ENCODE data around the gene PRKG1. TPM values are rescaled to one million over a fixed set of nuclear protein-coding genes. Genes with fewer than 3 reads are reported as not detected.
"Not testable (repeated sequence)": the region's sequence is repeated elsewhere in the genome, so short reads cannot be mapped to it uniquely, and the experiment has no call there.

Gene PRKG1
- polyA plus RNA-seq, 4 donors: 12.7 to 21.2 (median 15.0) TPM

DNA sequence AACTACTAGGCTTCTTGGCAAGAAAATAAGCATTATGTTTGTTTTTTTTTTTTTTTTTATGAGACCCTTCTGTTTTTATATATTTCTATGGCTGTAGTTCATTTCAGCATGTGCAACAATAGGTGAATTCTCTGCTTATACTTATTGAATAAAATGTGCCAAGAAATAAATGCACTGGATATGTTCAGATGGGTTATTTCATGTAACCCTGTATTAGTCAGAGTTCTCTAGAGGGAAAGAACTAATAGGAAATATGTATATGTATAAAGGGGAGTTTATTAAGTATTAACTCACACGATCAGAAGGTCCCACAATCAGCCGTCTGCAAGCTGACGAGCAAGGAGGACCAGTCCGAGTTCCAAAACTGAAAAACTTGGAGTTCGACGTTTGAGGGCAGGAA, 332.3 kb downstream of the PRKG1 start:
- no peak for DNase-seq (ENCODE audit: low read depth in 4 of 4, low spot score in 3 of 4)

- DNase-seq (ENCODE audit: low read depth in 4 of 4, low spot score in 3 of 4): no peak
Observed at GRCh38 chr10:51416494-51416893, 342.2 kb downstream of the PRKG1 start.

GRCh38 chr10:51419196-51420093, 345.2 kb downstream of the PRKG1 start:
- DNase-seq (ENCODE audit: low read depth in 4 of 4, low spot score in 3 of 4): no peak

DNA sequence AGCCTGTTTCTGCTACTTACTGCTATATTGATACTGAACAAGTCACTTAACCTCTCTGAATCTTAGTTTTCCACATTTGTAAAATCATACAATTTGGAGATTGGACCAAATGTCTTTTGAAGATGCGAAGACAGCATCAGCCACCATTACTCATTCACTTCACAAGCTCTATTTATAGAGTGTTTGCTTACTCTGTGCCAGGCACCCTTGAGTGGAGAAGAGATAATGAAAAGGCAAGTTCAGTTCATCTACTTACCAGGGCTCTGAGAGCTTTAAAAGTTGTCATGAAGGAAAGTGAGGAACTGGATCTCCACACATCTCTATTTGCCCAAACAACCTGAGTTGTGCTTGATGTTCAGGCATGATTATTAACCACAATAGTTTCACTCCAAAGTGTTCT, 347.6 kb downstream of the PRKG1 start:
- no peak for DNase-seq (ENCODE audit: low read depth in 4 of 4, low spot score in 3 of 4)

- DNase-seq (ENCODE audit: low read depth in 4 of 4, low spot score in 3 of 4): peak; percentile 38 to 51 (median 44)
Observed at GRCh38 chr10:51422311-51423120, 348.2 kb downstream of the PRKG1 start.

- no peak for DNase-seq (ENCODE audit: low read depth in 4 of 4, low spot score in 3 of 4)
Observed at GRCh38 chr10:51423121-51423452, 348.8 kb downstream of the PRKG1 start.

DNA sequence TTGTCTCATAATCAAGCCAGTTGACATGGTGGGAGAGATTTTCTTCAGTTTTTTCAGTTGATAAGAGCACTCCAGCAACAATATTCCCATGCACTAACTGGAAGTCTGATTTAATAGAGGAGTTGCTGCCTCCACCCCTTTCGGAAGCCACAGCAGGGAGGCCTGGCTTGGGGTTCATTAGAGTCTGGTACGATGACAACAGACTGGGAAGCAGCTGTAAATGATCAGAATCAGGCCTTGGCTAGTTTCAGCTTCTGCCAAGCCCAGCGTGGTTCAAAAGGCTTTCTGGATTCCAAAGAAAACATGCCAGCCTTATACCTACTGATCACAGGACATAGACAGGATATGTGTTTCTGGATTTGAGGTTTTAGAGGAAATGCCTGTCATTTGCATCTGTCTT, 351.1 kb downstream of the PRKG1 start:
- DNase-seq (ENCODE audit: low read depth in 4 of 4, low spot score in 3 of 4): no peak

GRCh38 chr10:51427758-51428157, 353.5 kb downstream of the PRKG1 start:
- no peak for DNase-seq (ENCODE audit: low read depth in 4 of 4, low spot score in 3 of 4)

DNA sequence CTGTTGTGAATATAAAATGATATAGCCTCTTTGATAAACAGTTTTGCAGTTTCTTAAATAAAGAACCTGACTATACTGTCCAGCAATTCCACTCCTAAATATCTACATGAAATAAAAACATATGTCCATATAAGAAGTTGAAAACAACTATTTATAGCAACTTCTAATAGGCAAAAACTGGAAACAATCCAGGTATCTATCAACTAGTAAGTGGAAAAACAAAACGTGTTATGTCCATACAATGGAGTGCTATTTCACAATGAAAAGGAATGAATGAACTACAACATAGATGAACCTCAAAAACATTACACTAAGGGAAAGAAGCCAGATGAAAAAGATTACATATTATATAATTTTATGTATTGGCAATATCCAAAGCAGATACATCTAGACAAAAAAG, 356.2 kb downstream of the PRKG1 start:
- no peak for DNase-seq (ENCODE audit: low read depth in 4 of 4, low spot score in 3 of 4)

DNA sequence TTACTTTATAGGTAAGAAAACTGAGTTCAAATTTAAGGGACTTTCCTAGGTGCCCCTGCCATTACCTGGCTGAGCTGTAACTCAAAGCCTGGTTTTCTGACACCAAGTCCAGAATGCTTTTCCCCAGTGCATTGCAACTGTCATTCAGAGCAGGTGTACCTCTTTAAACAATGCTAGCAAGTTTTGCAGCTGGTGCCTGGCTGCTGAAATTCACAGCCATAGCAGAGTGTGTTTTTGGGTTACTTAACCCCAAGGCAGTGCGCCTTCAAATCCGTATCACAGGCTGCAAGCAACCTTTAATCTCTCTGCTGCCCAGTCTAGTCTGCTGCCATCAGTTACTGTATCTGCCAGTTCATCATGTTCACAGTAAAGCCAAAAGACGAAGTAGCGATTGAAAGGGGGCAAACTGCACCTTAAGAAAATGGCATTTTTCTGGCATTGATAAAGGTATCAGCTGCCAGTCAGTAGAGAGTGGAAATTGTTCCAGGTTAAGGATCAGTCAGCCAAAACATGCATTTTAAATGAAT, 359.7 kb downstream of the PRKG1 start:
- no peak for DNase-seq (ENCODE audit: low read depth in 4 of 4, low spot score in 3 of 4)

DNA sequence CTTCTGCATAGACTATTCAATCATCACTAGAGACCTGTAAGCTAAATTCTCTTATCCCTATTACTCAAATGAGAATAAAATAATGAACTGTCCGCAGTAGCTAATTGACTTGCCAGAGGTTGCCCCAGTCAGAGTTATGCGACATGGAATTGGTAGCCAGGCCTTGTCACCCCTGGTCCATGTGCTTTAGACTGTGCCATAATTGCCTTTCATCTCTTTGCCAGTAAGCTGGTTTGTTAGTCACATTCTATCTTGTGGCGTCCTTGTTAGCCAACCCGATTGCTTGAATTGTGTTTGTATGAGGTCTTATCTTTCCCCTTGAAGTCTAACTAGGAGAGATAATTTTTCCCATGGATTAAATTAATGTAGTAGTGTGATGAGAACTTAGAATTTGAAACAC, 362.5 kb downstream of the PRKG1 start:
- no peak for DNase-seq (ENCODE audit: low read depth in 4 of 4, low spot score in 3 of 4)

DNA sequence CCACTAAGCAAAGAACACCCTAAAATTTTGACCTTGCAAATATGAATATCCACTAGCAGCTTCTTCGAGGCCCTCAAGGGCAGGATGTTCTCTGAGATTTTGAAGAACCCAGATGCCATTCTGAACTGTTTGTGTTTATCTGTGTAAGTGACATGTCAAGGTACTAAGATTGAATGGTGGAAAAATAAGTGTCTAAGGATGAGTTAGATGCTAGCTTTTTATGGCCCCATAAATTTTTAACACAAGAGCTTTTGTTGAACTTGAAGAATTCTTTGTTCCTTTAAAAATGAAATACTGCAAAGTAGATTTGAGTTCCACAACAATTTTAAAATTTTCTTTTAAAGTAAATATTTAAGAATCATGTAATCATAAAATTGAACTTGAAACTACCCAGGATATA, 365.4 kb downstream of the PRKG1 start:
- no peak for DNase-seq (ENCODE audit: low read depth in 4 of 4, low spot score in 3 of 4)

GRCh38 chr10:51445588-51445987, 371.3 kb downstream of the PRKG1 start:
- DNase-seq (ENCODE audit: low read depth in 4 of 4, low spot score in 3 of 4): no peak

GRCh38 chr10:51447119-51447518, 372.8 kb downstream of the PRKG1 start:
- no peak for DNase-seq (ENCODE audit: low read depth in 4 of 4, low spot score in 3 of 4)

- not testable (repeated sequence) for DNase-seq (ENCODE audit: low read depth in 4 of 4, low spot score in 3 of 4)
Observed at GRCh38 chr10:51455762-51456161, 381.5 kb downstream of the PRKG1 start.

- DNase-seq (ENCODE audit: low read depth in 4 of 4, low spot score in 3 of 4): no peak
Observed at GRCh38 chr10:51459476-51459875, 385.2 kb downstream of the PRKG1 start.

DNA sequence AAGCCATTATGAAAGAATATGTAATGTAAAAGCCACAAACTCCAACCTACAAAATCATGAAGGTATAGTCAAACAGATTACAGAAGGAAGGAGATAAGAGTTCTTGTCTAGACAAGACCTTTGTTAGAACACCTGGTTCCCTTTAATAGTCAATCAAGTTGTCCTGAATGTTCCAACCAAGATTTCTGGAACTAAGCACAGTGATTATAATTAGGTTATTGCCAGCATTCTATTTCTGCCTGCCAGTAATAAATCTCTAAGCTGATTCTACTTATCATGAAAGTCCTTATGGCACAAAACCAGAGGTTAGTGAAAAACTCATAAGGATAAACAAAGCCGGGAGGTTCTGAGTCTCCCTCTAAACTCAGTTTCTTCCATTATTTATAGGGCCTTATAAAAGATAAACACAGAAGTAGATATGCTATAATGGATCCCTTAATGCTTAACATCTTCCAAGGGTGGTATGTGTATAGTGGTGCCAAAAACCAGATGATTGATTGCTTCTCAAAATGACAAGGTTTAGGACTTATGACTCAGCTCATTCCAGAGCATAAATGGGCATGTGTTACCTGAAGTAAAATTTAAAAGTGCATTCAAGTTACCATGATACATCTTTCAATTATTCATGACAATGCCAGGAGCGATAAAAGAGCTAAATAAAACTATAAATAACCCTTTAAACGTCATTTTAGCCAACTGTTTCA, 387.9 kb downstream of the PRKG1 start:
- DNase-seq (ENCODE audit: low read depth in 4 of 4, low spot score in 3 of 4): no peak

DNA sequence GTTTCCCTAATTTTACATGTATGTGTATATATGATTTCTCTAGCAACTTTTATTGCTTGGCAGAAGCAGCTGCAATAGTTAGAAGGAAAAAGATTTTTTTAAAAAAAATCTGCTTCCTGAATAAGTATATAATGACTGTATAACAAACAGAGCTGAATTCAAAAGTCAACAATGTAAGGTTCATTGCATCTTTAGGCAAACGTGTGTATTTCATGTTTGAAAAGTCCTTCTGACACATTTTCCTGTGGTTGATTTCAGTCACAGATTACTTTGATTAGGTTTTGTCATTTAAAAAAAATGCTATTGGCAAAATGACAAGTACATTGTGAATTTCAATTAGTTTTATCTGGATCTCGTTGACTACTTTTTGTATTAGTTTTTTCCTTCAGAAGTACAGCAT, 394.1 kb downstream of the PRKG1 start:
- DNase-seq (ENCODE audit: low read depth in 4 of 4, low spot score in 3 of 4): no peak

DNA sequence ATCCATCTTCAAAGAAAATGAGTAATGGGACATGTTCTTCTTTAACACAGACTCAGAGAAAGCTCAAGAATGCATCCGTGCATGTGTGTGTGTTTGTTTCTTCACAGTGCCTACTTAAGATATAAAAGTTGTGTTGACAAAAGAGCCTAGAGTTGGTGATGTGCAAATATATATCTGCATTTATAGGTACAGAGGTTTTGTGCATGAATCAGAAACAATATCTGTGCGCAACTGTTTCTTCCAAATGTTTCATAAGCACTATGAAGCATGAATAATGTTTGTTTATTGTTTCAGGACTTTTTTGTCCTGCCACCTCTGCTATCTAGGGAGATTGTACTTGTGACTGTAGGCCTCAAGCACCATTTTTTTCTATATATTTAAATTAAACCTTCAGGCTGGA, 395.4 kb downstream of the PRKG1 start:
- no peak for DNase-seq (ENCODE audit: low read depth in 4 of 4, low spot score in 3 of 4)

- no peak for DNase-seq (ENCODE audit: low read depth in 4 of 4, low spot score in 3 of 4)
Observed at GRCh38 chr10:51471271-51471670, 397.0 kb downstream of the PRKG1 start.

DNA sequence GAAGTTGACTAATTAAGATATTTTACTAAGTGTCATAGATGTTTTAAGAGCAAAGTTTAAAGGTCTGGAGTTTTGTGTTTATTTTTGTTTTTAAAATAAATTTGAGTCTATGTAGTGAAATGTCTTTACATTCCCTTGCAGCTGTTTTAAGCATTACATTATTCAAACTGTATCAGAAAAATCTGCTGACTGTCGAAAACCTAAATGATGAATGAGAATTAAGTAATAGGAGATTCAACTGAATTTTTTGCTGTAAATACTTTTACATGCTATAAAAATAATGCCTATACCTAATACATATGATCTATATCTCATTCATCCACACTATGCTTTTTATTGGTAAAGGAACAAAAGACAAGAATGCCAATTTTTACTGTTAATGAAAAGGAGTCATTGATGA, 397.9 kb downstream of the PRKG1 start:
- no peak for DNase-seq (ENCODE audit: low read depth in 4 of 4, low spot score in 3 of 4)
